ENCODE data around the gene UBL4A.

The UBL4A gene

DNA sequence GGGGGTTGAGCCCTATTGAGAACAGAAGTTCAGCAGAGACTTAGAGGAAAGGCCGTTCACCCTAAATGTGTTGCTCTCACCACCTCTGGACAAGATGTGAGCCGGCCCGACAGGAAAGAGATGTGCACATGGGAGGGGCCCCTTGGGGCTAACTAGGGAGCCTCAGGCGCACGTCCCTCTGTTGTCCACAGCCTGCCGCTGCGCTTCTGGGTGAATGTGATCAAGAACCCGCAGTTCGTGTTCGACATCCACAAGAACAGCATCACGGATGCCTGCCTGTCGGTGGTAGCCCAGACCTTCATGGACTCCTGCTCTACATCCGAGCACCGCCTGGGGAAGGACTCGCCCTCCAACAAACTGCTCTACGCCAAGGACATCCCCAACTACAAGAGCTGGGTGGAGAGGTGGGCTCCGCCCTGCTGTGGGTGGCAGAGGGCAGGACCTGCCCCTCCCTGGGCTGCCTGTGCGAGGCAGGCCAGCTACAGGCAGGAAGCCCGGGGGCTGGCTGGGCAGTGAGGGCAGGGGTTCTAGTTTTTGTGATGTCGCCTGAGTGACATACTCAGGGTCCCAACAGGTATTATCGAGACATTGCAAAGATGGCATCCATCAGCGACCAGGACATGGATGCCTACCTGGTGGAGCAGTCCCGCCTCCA is 15.4 kb downstream of the UBL4A start:
- Histone ChIP-seq H3K4me3 (ENCODE audit: low read depth in 1 of 2, low read length in 2 of 2) (no peak overlapping the region), H3K36me3 (ENCODE audit: control insufficient read depth in 1 of 2, insufficient read depth in 2 of 2, low read length in 2 of 2) (peaks cover 0 to 18% of the 10 kb centered on the region in 2 donors), H3K4me1 (ENCODE audit: control insufficient read depth in 1 of 2, insufficient read depth in 2 of 2, low read length in 2 of 2) (no peaks in the 10 kb centered on the region), H3K27ac (ENCODE audit: low read depth, low read length) (no peak overlapping the region), H3K9me3 (ENCODE audit: control insufficient read depth in 1 of 2, low read length in 2 of 2) (no peaks in the 10 kb centered on the region), H3K9ac (ENCODE audit: low read depth in 1 of 2, low read length in 2 of 2) (no peak overlapping the region), H3K27me3 (ENCODE audit: control insufficient read depth in 1 of 2, insufficient read depth in 2 of 2, low read length in 2 of 2) (no peaks in the 10 kb centered on the region)

DNA sequence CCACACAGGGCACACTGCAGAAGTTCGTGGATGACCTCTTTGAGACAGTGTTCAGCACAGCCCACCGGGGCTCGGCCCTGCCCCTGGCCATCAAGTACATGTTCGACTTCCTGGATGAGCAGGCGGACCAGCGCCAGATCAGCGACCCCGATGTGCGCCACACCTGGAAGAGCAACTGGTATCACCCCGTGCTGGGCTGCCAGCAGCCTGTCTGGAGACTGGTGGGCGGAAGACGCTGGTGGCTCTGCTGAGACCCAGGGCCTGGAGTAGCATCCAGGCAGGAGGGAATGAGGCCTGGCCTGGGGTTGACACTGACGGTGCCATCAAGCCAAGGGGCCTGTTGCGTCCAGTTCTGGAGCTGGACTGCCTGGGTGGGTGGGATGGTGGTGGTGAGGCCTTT is 16.0 kb downstream of the UBL4A start:
- Histone ChIP-seq H3K27me3 (ENCODE audit: control insufficient read depth in 1 of 2, insufficient read depth in 2 of 2, low read length in 2 of 2) (no peaks in the 10 kb centered on the region), H3K27ac (ENCODE audit: low read depth, low read length) (no peak overlapping the region), H3K36me3 (ENCODE audit: control insufficient read depth in 1 of 2, insufficient read depth in 2 of 2, low read length in 2 of 2) (peaks cover 0 to 24% of the 10 kb centered on the region in 2 donors), H3K4me3 (ENCODE audit: low read depth in 1 of 2, low read length in 2 of 2) (no peak overlapping the region), H3K9ac (ENCODE audit: low read depth in 1 of 2, low read length in 2 of 2) (no peak overlapping the region), H3K9me3 (ENCODE audit: control insufficient read depth in 1 of 2, low read length in 2 of 2) (no peaks in the 10 kb centered on the region), H3K4me1 (ENCODE audit: control insufficient read depth in 1 of 2, insufficient read depth in 2 of 2, low read length in 2 of 2) (no peaks in the 10 kb centered on the region)

DNA sequence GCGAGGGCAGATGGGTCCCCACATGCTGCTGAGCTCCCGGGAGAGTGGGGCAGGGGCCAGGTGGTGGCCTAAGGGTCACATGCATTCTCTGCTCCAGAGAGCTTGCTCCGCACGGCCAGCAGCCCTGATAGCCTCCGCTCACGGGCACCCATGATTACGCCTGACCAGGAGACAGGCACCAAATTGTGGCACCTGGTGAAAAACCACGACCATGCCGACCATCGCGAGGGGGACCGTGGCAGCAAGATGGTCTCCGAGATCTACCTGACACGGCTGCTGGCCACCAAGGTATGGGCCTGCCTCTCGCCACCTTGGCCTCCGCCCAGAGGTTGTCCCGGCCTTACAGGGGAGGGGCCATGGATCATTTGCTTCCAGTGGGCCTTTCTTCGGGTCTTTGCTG is 16.5 kb downstream of the UBL4A start:
- Histone ChIP-seq H3K9me3 (ENCODE audit: control insufficient read depth in 1 of 2, low read length in 2 of 2) (no peaks in the 10 kb centered on the region), H3K4me3 (ENCODE audit: low read depth in 1 of 2, low read length in 2 of 2) (no peak overlapping the region), H3K27me3 (ENCODE audit: control insufficient read depth in 1 of 2, insufficient read depth in 2 of 2, low read length in 2 of 2) (no peaks in the 10 kb centered on the region), H3K27ac (ENCODE audit: low read depth, low read length) (no peak overlapping the region), H3K4me1 (ENCODE audit: control insufficient read depth in 1 of 2, insufficient read depth in 2 of 2, low read length in 2 of 2) (no peaks in the 10 kb centered on the region), H3K36me3 (ENCODE audit: control insufficient read depth in 1 of 2, insufficient read depth in 2 of 2, low read length in 2 of 2) (peaks cover 0 to 24% of the 10 kb centered on the region in 2 donors), H3K9ac (ENCODE audit: low read depth in 1 of 2, low read length in 2 of 2) (no peak overlapping the region)

DNA sequence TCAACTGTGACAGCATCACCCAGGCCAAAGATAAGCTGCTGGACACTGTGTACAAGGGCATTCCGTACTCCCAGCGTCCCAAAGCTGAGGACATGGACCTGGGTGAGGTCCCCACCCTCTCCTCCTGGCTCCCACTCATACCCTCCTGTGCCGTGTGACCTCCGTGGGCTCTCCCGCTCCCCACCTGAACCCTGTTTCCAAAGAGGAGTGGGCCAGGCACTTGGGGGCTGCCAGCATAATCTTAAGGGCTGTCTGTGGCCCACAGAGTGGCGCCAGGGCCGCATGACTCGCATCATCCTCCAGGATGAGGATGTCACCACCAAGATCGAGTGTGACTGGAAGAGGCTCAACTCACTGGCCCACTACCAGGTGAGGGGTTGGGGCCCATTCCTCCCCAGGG is 17.3 kb downstream of the UBL4A start:
- no peak overlapping the region for H3K27ac ChIP-seq (ENCODE audit: low read depth, low read length)
- peaks cover 0 to 28% of the 10 kb centered on the region in 2 donors for H3K36me3 ChIP-seq (ENCODE audit: control insufficient read depth in 1 of 2, insufficient read depth in 2 of 2, low read length in 2 of 2)
- H3K4me3 ChIP-seq (ENCODE audit: low read depth in 1 of 2, low read length in 2 of 2) = no peak overlapping the region
- H3K4me1 ChIP-seq (ENCODE audit: control insufficient read depth in 1 of 2, insufficient read depth in 2 of 2, low read length in 2 of 2) = no peaks in the 10 kb centered on the region
- no peaks in the 10 kb centered on the region for H3K9me3 ChIP-seq (ENCODE audit: control insufficient read depth in 1 of 2, low read length in 2 of 2)
- no peaks in the 10 kb centered on the region for H3K27me3 ChIP-seq (ENCODE audit: control insufficient read depth in 1 of 2, insufficient read depth in 2 of 2, low read length in 2 of 2)
- H3K9ac ChIP-seq (ENCODE audit: low read depth in 1 of 2, low read length in 2 of 2) = no peak overlapping the region

DNA sequence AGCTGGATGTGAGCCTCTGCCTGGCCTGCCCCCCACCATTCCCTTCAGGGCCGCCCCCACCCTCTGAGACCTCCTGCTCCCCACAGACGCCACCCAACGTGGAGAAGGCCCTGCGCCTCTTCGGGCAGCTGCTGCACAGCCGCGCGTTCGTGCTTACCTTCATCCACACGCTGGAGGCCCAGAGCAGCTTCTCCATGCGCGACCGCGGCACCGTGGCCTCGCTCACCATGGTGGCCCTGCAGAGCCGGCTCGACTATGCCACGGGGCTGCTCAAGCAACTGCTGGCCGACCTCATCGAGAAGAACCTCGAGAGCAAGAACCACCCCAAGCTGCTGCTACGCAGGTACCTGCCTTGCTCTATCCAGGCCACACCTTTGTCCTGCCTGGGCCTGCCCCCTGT is 18.2 kb downstream of the UBL4A start:
- H3K9ac ChIP-seq (ENCODE audit: low read depth in 1 of 2, low read length in 2 of 2) = no peak overlapping the region
- no peak overlapping the region for H3K4me3 ChIP-seq (ENCODE audit: low read depth in 1 of 2, low read length in 2 of 2)
- H3K27me3 ChIP-seq (ENCODE audit: control insufficient read depth in 1 of 2, insufficient read depth in 2 of 2, low read length in 2 of 2) = no peaks in the 10 kb centered on the region
- no peak overlapping the region for H3K27ac ChIP-seq (ENCODE audit: low read depth, low read length)
- H3K4me1 ChIP-seq (ENCODE audit: control insufficient read depth in 1 of 2, insufficient read depth in 2 of 2, low read length in 2 of 2) = no peaks in the 10 kb centered on the region
- no peaks in the 10 kb centered on the region for H3K9me3 ChIP-seq (ENCODE audit: control insufficient read depth in 1 of 2, low read length in 2 of 2)
- H3K36me3 ChIP-seq (ENCODE audit: control insufficient read depth in 1 of 2, insufficient read depth in 2 of 2, low read length in 2 of 2) = peaks cover 0 to 28% of the 10 kb centered on the region in 2 donors

DNA sequence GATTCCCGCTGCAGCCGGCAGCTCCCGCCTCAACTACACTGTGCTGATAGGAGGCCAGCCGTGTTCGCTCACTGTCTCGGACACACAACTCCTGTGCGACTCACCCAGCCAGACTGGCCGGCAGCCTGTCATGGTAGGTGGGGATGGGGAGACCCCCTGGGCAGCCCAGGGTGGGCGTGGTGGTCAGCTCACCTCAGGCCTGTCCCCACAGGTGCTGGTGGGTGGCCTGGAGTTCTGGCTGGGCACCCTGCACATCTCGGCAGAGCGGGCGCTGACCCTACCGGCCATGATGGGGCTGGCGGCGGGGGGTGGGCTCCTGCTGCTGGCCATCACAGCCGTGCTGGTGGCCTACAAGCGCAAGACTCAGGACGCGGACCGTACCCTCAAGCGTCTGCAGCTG is 18.9 kb downstream of the UBL4A start:
- no peak overlapping the region for H3K9ac ChIP-seq (ENCODE audit: low read depth in 1 of 2, low read length in 2 of 2)
- no peaks in the 10 kb centered on the region for H3K4me1 ChIP-seq (ENCODE audit: control insufficient read depth in 1 of 2, insufficient read depth in 2 of 2, low read length in 2 of 2)
- peaks cover 0 to 28% of the 10 kb centered on the region in 2 donors for H3K36me3 ChIP-seq (ENCODE audit: control insufficient read depth in 1 of 2, insufficient read depth in 2 of 2, low read length in 2 of 2)
- no peaks in the 10 kb centered on the region for H3K9me3 ChIP-seq (ENCODE audit: control insufficient read depth in 1 of 2, low read length in 2 of 2)
- H3K27me3 ChIP-seq (ENCODE audit: control insufficient read depth in 1 of 2, insufficient read depth in 2 of 2, low read length in 2 of 2) = no peaks in the 10 kb centered on the region
- H3K4me3 ChIP-seq (ENCODE audit: low read depth in 1 of 2, low read length in 2 of 2) = no peak overlapping the region
- no peak overlapping the region for H3K27ac ChIP-seq (ENCODE audit: low read depth, low read length)

DNA sequence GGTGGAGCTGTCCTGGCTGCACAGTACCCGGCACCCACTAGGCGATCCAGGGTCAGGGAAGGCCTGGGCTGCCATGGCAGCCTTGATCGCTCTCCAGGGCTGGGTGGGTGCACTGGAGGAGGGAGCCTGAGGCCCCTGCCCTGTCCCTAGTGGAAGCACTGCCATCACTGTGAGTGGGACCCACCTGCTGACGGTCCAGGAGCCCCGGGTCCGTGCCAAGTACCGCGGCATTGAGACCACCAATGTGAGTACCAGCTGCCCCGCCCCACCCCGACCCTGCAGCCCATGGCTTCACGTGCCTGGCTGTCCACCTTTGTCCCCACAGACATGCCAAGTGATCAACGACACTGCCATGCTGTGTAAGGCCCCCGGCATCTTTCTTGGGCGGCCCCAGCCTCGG is 19.5 kb downstream of the UBL4A start:
- H3K27me3 ChIP-seq (ENCODE audit: control insufficient read depth in 1 of 2, insufficient read depth in 2 of 2, low read length in 2 of 2) = no peaks in the 10 kb centered on the region
- H3K9me3 ChIP-seq (ENCODE audit: control insufficient read depth in 1 of 2, low read length in 2 of 2) = no peaks in the 10 kb centered on the region
- no peak overlapping the region for H3K9ac ChIP-seq (ENCODE audit: low read depth in 1 of 2, low read length in 2 of 2)
- no peak overlapping the region for H3K4me3 ChIP-seq (ENCODE audit: low read depth in 1 of 2, low read length in 2 of 2)
- H3K27ac ChIP-seq (ENCODE audit: low read depth, low read length) = no peak overlapping the region
- H3K4me1 ChIP-seq (ENCODE audit: control insufficient read depth in 1 of 2, insufficient read depth in 2 of 2, low read length in 2 of 2) = no peaks in the 10 kb centered on the region
- peaks cover 0 to 28% of the 10 kb centered on the region in 2 donors for H3K36me3 ChIP-seq (ENCODE audit: control insufficient read depth in 1 of 2, insufficient read depth in 2 of 2, low read length in 2 of 2)

DNA sequence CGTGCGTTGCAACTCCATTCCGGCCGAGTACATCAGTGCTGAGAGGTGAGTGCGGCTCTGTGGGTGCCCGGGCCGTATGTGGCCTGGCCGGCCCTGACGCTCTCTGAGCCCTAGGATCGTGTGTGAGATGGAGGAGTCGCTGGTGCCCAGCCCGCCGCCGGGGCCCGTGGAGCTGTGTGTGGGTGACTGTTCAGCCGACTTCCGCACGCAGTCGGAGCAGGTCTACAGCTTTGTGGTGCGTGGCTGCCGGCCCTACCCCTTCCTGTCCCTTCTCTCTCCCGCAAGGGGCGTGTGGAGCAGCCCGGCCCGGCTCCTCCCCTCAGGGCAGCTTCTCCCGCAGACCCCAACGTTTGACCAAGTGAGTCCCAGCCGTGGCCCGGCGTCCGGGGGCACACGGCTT is 20.4 kb downstream of the UBL4A start:
- no peaks in the 10 kb centered on the region for H3K9me3 ChIP-seq (ENCODE audit: control insufficient read depth in 1 of 2, low read length in 2 of 2)
- no peak overlapping the region for H3K9ac ChIP-seq (ENCODE audit: low read depth in 1 of 2, low read length in 2 of 2)
- H3K27ac ChIP-seq (ENCODE audit: low read depth, low read length) = no peak overlapping the region
- H3K4me3 ChIP-seq (ENCODE audit: low read depth in 1 of 2, low read length in 2 of 2) = no peak overlapping the region
- H3K4me1 ChIP-seq (ENCODE audit: control insufficient read depth in 1 of 2, insufficient read depth in 2 of 2, low read length in 2 of 2) = no peaks in the 10 kb centered on the region
- H3K36me3 ChIP-seq (ENCODE audit: control insufficient read depth in 1 of 2, insufficient read depth in 2 of 2, low read length in 2 of 2) = peaks cover 5 to 30% of the 10 kb centered on the region in 2 donors
- H3K27me3 ChIP-seq (ENCODE audit: control insufficient read depth in 1 of 2, insufficient read depth in 2 of 2, low read length in 2 of 2) = no peaks in the 10 kb centered on the region

DNA sequence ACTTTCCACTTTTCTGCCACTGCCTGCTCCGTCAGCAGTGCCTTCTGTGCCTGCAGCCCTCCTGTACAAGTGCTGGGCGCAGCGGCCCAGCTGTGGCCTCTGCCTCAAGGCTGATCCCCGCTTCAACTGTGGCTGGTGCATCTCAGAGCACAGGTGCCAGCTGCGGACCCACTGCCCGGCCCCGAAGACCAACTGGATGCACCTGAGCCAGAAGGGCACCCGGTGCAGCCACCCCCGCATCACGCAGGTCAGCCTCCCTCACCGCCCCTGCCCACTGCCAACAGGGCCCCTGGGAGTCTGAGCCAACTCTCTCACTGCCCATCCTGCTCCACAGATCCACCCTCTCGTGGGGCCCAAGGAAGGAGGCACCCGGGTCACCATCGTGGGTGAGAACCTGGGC is 20.8 kb downstream of the UBL4A start:
- Histone ChIP-seq H3K4me1 (ENCODE audit: control insufficient read depth in 1 of 2, insufficient read depth in 2 of 2, low read length in 2 of 2) (no peaks in the 10 kb centered on the region), H3K9ac (ENCODE audit: low read depth in 1 of 2, low read length in 2 of 2) (no peak overlapping the region), H3K9me3 (ENCODE audit: control insufficient read depth in 1 of 2, low read length in 2 of 2) (no peaks in the 10 kb centered on the region), H3K4me3 (ENCODE audit: low read depth in 1 of 2, low read length in 2 of 2) (no peak overlapping the region), H3K27me3 (ENCODE audit: control insufficient read depth in 1 of 2, insufficient read depth in 2 of 2, low read length in 2 of 2) (no peaks in the 10 kb centered on the region), H3K36me3 (ENCODE audit: control insufficient read depth in 1 of 2, insufficient read depth in 2 of 2, low read length in 2 of 2) (peaks cover 5 to 26% of the 10 kb centered on the region in 2 donors), H3K27ac (ENCODE audit: low read depth, low read length) (no peak overlapping the region)

DNA sequence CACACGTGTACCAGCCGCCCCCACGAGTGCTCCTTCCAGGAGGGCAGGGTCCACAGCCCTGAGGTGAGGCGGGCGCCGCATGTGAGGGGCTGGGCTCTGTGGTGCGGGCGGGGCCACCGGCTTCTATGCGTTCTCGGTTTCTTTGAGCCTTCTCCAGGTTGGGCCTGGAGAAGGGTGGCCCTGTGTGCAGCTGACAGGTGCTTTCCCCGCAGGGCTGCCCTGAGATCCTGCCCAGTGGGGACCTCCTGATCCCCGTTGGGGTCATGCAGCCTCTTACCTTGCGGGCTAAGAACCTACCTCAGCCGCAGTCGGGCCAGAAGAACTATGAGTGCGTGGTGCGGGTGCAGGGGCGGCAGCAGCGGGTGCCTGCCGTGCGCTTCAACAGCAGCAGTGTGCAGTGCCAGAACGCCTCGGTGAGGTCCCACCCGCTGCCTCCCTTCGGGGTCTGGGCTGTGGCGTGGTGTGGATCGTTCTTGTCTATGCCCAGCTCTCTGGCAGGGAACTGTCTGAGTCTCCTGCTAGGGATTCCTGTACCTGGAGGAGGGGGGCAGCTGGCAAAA is 21.5 kb downstream of the UBL4A start:
- Histone ChIP-seq H3K9ac (ENCODE audit: low read depth in 1 of 2, low read length in 2 of 2) (no peak overlapping the region), H3K4me3 (ENCODE audit: low read depth in 1 of 2, low read length in 2 of 2) (no peak overlapping the region), H3K36me3 (ENCODE audit: control insufficient read depth in 1 of 2, insufficient read depth in 2 of 2, low read length in 2 of 2) (peaks cover 5 to 22% of the 10 kb centered on the region in 2 donors), H3K9me3 (ENCODE audit: control insufficient read depth in 1 of 2, low read length in 2 of 2) (no peaks in the 10 kb centered on the region), H3K4me1 (ENCODE audit: control insufficient read depth in 1 of 2, insufficient read depth in 2 of 2, low read length in 2 of 2) (no peaks in the 10 kb centered on the region), H3K27ac (ENCODE audit: low read depth, low read length) (no peak overlapping the region), H3K27me3 (ENCODE audit: control insufficient read depth in 1 of 2, insufficient read depth in 2 of 2, low read length in 2 of 2) (no peaks in the 10 kb centered on the region)

Data from duodenal mucosa (tissue), 2 donors.